Measurements from ENCODE around the gene KIF5C.

The KIF5C gene

GRCh38 chr2:149039213-149039724, 164.2 kb downstream of the KIF5C start:
- H3K27ac ChIP-seq (ENCODE audit: extremely low read depth, low read depth, low read length): peak overlapping the region; percentile 76; the same call in 1 of the 2 replicates
- no peaks in the 10 kb centered on the region for H3K36me3 ChIP-seq (ENCODE audit: control insufficient read depth in 2 of 2, insufficient read depth in 1 of 2, low read length in 2 of 2)
- ChIA-PET POLR2A (no interaction called here), CTCF (interaction anchor here (0.7 to 5.1 kb wide), 11 partner anchors 8 to 519 kb away, joined by 3 to 31 read pairs (median 6); no protein-coding TSS in a partner anchor)
- TF ChIP-seq ZNF585B (tag by site-specific recombination; IDR thresholded peaks at IDR 0.05): no peak
- TF ChIP-seq ZNF768 (tag by site-specific recombination; IDR thresholded peaks at IDR 0.05): peak; percentile 59; the same call in 1 of the 2 replicates
- TF ChIP-seq ZNF274 (IDR thresholded peaks at IDR 0.05; ENCODE audit: low read length): no peak
- TF ChIP-seq ZNF274 (tag by site-specific recombination; IDR thresholded peaks at IDR 0.05; ENCODE audit: borderline replicate concordance): no peak
- H3K4me3 ChIP-seq (ENCODE audit: low read depth, low read length): peak overlapping the region; percentile 41
- no peaks in the 10 kb centered on the region for H3K9me3 ChIP-seq (ENCODE audit: control insufficient read depth, insufficient read depth, low read depth, low read length)
- no peaks in the 10 kb centered on the region for H3K4me1 ChIP-seq (ENCODE audit: control insufficient read depth, insufficient read depth, low read length)

- CTCF ChIA-PET: interaction anchor here (0.5 to 5.1 kb wide), 10 partner anchors 10 to 427 kb away, joined by 3 to 31 read pairs (median 4); no protein-coding TSS in a partner anchor
- H3K36me3 ChIP-seq (ENCODE audit: control insufficient read depth in 2 of 2, insufficient read depth in 1 of 2, low read length in 2 of 2): no peaks in the 10 kb centered on the region
- no peak overlapping the region for H3K4me3 ChIP-seq (ENCODE audit: low read depth, low read length)
- no peaks in the 10 kb centered on the region for H3K4me1 ChIP-seq (ENCODE audit: control insufficient read depth, insufficient read depth, low read length)
- no peak overlapping the region for H3K27ac ChIP-seq (ENCODE audit: extremely low read depth, low read depth, low read length)
- POLR2A ChIA-PET: interaction anchor here (0.6 to 0.7 kb wide), 3 partner anchors 8 to 23 kb away, joined by 3 to 4 read pairs (median 3); no protein-coding TSS in a partner anchor
- no peaks in the 10 kb centered on the region for H3K9me3 ChIP-seq (ENCODE audit: control insufficient read depth, insufficient read depth, low read depth, low read length)
- TF ChIP-seq ZNF449 (tag by site-specific recombination; IDR thresholded peaks at IDR 0.05) (no peak), ZNF707 (tag by site-specific recombination; IDR thresholded peaks at IDR 0.05) (no peak), ZSCAN5A (tag by site-specific recombination; IDR thresholded peaks at IDR 0.05) (no peak), ZBTB49 (tag by site-specific recombination; IDR thresholded peaks at IDR 0.05; ENCODE audit: low read depth) (no peak), ZNF202 (tag by site-specific recombination; IDR thresholded peaks at IDR 0.05; ENCODE audit: borderline replicate concordance) (no peak), ZNF558 (tag by site-specific recombination; IDR thresholded peaks at IDR 0.05) (no peak), ZNF23 (tag by site-specific recombination; IDR thresholded peaks at IDR 0.05; ENCODE audit: borderline replicate concordance) (no peak), GLIS2 (tag by site-specific recombination; IDR thresholded peaks at IDR 0.05) (no peak), CTCF (tag by site-specific recombination; IDR thresholded peaks at IDR 0.05) (peak; percentile 52), ZNF132 (tag by site-specific recombination; IDR thresholded peaks at IDR 0.05; ENCODE audit: borderline replicate concordance) (no peak), ZNF148 (tag by site-specific recombination; IDR thresholded peaks at IDR 0.05; ENCODE audit: borderline replicate concordance) (no peak), ZSCAN30 (tag by site-specific recombination; IDR thresholded peaks at IDR 0.05) (no peak), ZNF112 (tag by site-specific recombination; IDR thresholded peaks at IDR 0.05) (peak; percentile 93), ZNF580 (tag by site-specific recombination; IDR thresholded peaks at IDR 0.05) (peak; percentile 36; the same call in 1 of the 2 replicates), ZNF530 (tag by site-specific recombination; IDR thresholded peaks at IDR 0.05; ENCODE audit: low read depth) (no peak), ATF2 (tag by site-specific recombination; IDR thresholded peaks at IDR 0.05; ENCODE audit: low read depth) (no peak), ZNF701 (tag by site-specific recombination; IDR thresholded peaks at IDR 0.05) (no peak), ZNF114 (tag by site-specific recombination; IDR thresholded peaks at IDR 0.05) (no peak), ZNF555 (tag by site-specific recombination; conservative IDR thresholded peaks at IDR 0.05) (no peak)
These were observed 165.4 kb downstream of the KIF5C start for GRCh38 chr2:149040451-149040850.
